Tibial artery (tissue), 4 donors: ENCODE measurements around the gene MEIS2.

Experiments
- DNase-seq, 2 donors: peaks; one replicate each; pipeline ENCODE4 v3.0.0-alpha.2; 2019
- H3K27ac ChIP-seq, 2 donors: fragments of 200-600 bp; sonication (generic) in 1 of 2; 1 replicate in 1 of 2; 2 replicates in 1 of 2; pipeline ENCODE4 v1.5.1; 2018 to 2019; ENCODE audit warnings: mild to moderate bottlenecking in 1 of 2
- H3K27me3 ChIP-seq, 2 donors: fragments of 200-600 bp; sonication (generic) in 1 of 2; one replicate each; pipeline versions ENCODE4 v1.5.1 to v1.6.0; 2016 to 2019
- H3K36me3 ChIP-seq, 3 donors: fragments of 200-600 bp; sonication (generic) in 2 of 3; one replicate each; pipeline ENCODE4 v1.5.1; 2016 to 2019; ENCODE audit warnings: mild to moderate bottlenecking in 2 of 3
- H3K4me1 ChIP-seq, 4 donors: fragments of 200-600 bp; sonication (generic) in 2 of 4; 1 replicate in 3 of 4; 2 replicates in 1 of 4; pipeline ENCODE4 v1.5.1; 2016 to 2019
- H3K4me3 ChIP-seq, 2 donors: fragments of 200-600 bp; sonication (generic) in 1 of 2; 1 replicate in 1 of 2; 2 replicates in 1 of 2; pipeline ENCODE4 v1.5.1; 2018 to 2019; ENCODE audit warnings: mild to moderate bottlenecking in 2 of 2
- H3K9me3 ChIP-seq, 3 donors: fragments of 200-600 bp; sonication (generic) in 1 of 3; one replicate each; pipeline ENCODE4 v1.5.1; 2016 to 2019
- CTCF ChIP-seq, 2 experiments: fragments of 200-600 bp in 1 of 2; fragments of 450-650 bp in 1 of 2; IDR thresholded peaks; one replicate each; pipeline ENCODE4 v1.5.1; 2017 to 2019; ENCODE audit warnings: antibody characterized with exemption in 2 of 2, mild to moderate bottlenecking in 1 of 2, moderate library complexity in 1 of 2
- intact Hi-C: fragments of 100-400 bp; cut with DNase I; formaldehyde crosslinking; loops from one replicate; pipeline ENCODE4 v1.15.0; 2023; ENCODE audit warnings: low total_unique reads

The MEIS2 gene

GRCh38 chr15:37097144-37097919 is 3.0 kb downstream of the MEIS2 start:
- H3K4me1 ChIP-seq: peaks cover 0 to 17% (median 7%) of the 10 kb centered on the region in 4 donors
- no peaks in the 10 kb centered on the region for H3K27me3 ChIP-seq
- H3K4me3 ChIP-seq: peak overlapping the region; percentile 85 to 90

GRCh38 chr15:37096558-37097143 is 3.7 kb downstream of the MEIS2 start:
- no peaks in the 10 kb centered on the region for H3K9me3 ChIP-seq
- no peak for DNase-seq
- H3K36me3 ChIP-seq: peaks cover 0 to 9% (median 6%) of the 10 kb centered on the region in 3 donors
- peaks cover 0 to 18% (median 9%) of the 10 kb centered on the region in 4 donors for H3K4me1 ChIP-seq
- intact Hi-C loops: no loop called here
- H3K27ac ChIP-seq: peak overlapping the region; percentile 91 to 95
- no peak for TF ChIP-seq CTCF (IDR thresholded peaks at IDR 0.05)
- H3K27me3 ChIP-seq: no peaks in the 10 kb centered on the region
- peak overlapping the region; percentile 85 to 90 for H3K4me3 ChIP-seq

More at GRCh38 chr15:37097144-37097919, 3.0 kb downstream of the MEIS2 start:
- Histone ChIP-seq H3K27ac (peak overlapping the region; percentile 91 to 95), H3K9me3 (no peaks in the 10 kb centered on the region), H3K36me3 (peaks cover 0 to 9% (median 6%) of the 10 kb centered on the region in 3 donors)
- intact Hi-C loops: no loop called here
- DNase-seq: peak in 1 of 2 donors; percentile 71
- no peak for TF ChIP-seq CTCF (IDR thresholded peaks at IDR 0.05)

- no peak for DNase-seq
- peak overlapping the region in 1 of 2 donors; percentile 91 for H3K27ac ChIP-seq
- no peaks in the 10 kb centered on the region for H3K27me3 ChIP-seq
- intact Hi-C loops: no loop called here
- H3K9me3 ChIP-seq: no peaks in the 10 kb centered on the region
- H3K36me3 ChIP-seq: peaks cover 0 to 11% (median 6%) of the 10 kb centered on the region in 3 donors
- no peak for TF ChIP-seq CTCF (IDR thresholded peaks at IDR 0.05)
- H3K4me3 ChIP-seq: peak overlapping the region; percentile 85 to 90
- H3K4me1 ChIP-seq: peaks cover 0 to 20% (median 9%) of the 10 kb centered on the region in 4 donors
Observed at GRCh38 chr15:37095770-37096557, 4.4 kb downstream of the MEIS2 start.

GRCh38 chr15:37094915-37095711 is 5.2 kb downstream of the MEIS2 start:
- no peaks in the 10 kb centered on the region for H3K27me3 ChIP-seq
- no peak overlapping the region for H3K27ac ChIP-seq
- peaks cover 0 to 20% (median 9%) of the 10 kb centered on the region in 4 donors for H3K4me1 ChIP-seq
- H3K36me3 ChIP-seq: peaks cover 0 to 15% (median 6%) of the 10 kb centered on the region in 3 donors
- no peaks in the 10 kb centered on the region for H3K9me3 ChIP-seq
- peak overlapping the region in 1 of 2 donors; percentile 2 for H3K4me3 ChIP-seq
- intact Hi-C loops: no loop called here
- TF ChIP-seq CTCF (IDR thresholded peaks at IDR 0.05): no peak
- no peak for DNase-seq
